Lung (tissue), 12 donors: ENCODE measurements around the gene MFRP. TPM values are rescaled to one million over a fixed set of nuclear protein-coding genes. Genes with fewer than 3 reads are reported as not detected.

ENCODE experiments used
- ATAC-seq: fragments of 200-7000 bp; cut with Tn5 transposase; one replicate; pipeline ENCODE4 v1.9.1; 2020; ENCODE audit warnings: moderate number of reproducible peaks; ENCODE audit not compliant: insufficient read depth, low FRiP score
- DNase-seq, 3 donors: peaks; one replicate each; pipeline ENCODE4 v3.0.0-alpha.2; 2013 to 2017
- H3K27ac ChIP-seq, 2 donors: one replicate each; pipeline ENCODE4 v1.5.1; 2013; ENCODE audit warnings: mild to moderate bottlenecking in 2 of 2, moderate library complexity in 2 of 2, control low read depth in 1 of 2, inconsistent platforms in 1 of 2, low read depth in 1 of 2, low read length in 1 of 2
- H3K27me3 ChIP-seq, 3 donors: one replicate each; pipeline ENCODE4 v1.5.1; 2013; ENCODE audit warnings: low read length in 2 of 3; ENCODE audit not compliant: control insufficient read depth in 3 of 3, insufficient read depth in 3 of 3
- H3K36me3 ChIP-seq, 4 donors: one replicate each; pipeline ENCODE4 v1.5.1; 2013; ENCODE audit warnings: low read length in 4 of 4, mild to moderate bottlenecking in 1 of 4, moderate library complexity in 1 of 4; ENCODE audit not compliant: control insufficient read depth in 4 of 4, insufficient read depth in 4 of 4
- H3K4me1 ChIP-seq, 5 donors: one replicate each; pipeline ENCODE4 v1.5.1; 2013; ENCODE audit warnings: low read length in 5 of 5, mild to moderate bottlenecking in 2 of 5, moderate library complexity in 1 of 5; ENCODE audit not compliant: control insufficient read depth in 5 of 5, insufficient read depth in 5 of 5
- H3K4me3 ChIP-seq: one replicate; pipeline ENCODE4 v1.5.1; 2013; ENCODE audit warnings: mild to moderate bottlenecking, control low read depth, moderate library complexity
- H3K9ac ChIP-seq, 2 donors: one replicate each; pipeline ENCODE4 v1.5.1; 2013; ENCODE audit warnings: low read length in 2 of 2, control low read depth in 1 of 2; ENCODE audit not compliant: insufficient read depth in 1 of 2
- H3K9me3 ChIP-seq, 4 donors: one replicate each; pipeline ENCODE4 v1.5.1; 2013; ENCODE audit warnings: low read length in 3 of 4, mild to moderate bottlenecking in 1 of 4, moderate library complexity in 1 of 4; ENCODE audit not compliant: control insufficient read depth in 4 of 4, insufficient read depth in 3 of 4
- WGBS, 2 donors: extraction: QIAGEN DNeasy Blood & Tissue Kit; methylation state at CpG; one replicate each; pipeline ENCODE4 v1.1.7; 2013; 5-methylcytosine and 5-hydroxymethylcytosine counted together
- polyA plus RNA-seq, 2 donors: library from polyadenylated mRNA; stranded (reverse); fragments of 200-250 nt; gene quantifications; one replicate each; pipeline ENCODE4 v1.2.1, GENCODE V29; 2013
- total RNA-seq, 2 donors: library from RNA; depleted of rRNA in 1 of 2; stranded (reverse); fragments of >200 nt in 1 of 2; gene quantifications; one replicate each; pipeline ENCODE4 v1.2.1, GENCODE V29; 2014 to 2021
- TF ChIP-seq, protein P1 (sequence below): IDR thresholded peaks from 2 replicates; pipeline ENCODE4 v1.5.1; 2012; ENCODE audit warnings: mild to moderate bottlenecking; ENCODE audit errors: control extremely low read depth, extremely low read depth
- donor health status: control.
- donor health status: control.
- donor health status: Bipolar disorder and iron deficiency.
- donor health status: healthy.
- donor health status: DM: yes; HTN: yes; CAD: no.

The MFRP gene
- total and polyA plus RNA-seq, 4 donors = not detected

DNA sequence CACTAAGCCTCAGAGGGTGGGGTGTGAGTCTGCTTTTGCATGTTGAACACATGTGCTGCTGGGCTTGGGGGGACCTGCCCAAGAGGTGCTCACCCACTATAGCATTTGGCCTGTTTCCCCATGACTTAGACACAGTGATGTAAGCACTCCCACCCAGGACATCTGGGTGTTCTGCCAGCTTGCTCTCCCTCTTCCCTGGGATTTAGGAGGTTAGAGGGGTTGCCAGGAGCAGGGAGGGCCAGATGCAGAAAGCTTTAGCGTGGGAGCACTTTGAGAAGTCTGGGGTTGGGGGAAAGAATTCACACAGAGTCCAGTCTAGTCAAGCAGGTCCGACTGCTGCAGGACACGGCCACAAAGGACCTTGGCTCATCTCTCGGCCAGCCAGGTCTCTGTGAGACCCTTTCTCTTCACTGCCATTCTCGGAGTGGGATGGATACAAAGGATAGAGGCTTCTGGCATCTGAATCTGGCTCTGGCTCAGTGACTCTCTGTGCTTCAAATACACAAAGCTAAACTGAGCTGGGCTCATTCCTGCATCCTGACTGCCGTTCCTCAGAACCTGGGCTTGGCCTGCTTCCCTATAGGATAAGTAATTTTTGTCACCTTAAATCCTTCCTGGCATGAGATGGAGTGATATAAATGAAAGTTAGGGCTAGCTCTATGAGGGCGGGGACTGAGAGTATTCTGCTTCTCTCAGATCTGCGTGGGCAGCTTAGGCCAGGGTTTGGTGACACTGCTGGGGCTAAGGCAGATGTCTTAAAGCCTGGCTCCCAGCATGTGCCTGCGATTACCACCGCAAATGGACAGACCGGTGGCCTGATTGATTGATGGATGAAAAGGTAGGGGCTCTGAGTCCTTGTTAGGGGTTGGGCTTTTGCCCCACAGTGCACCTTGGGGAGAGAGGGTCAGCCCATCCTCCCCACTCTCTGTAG, 20.4 kb upstream of the MFRP start:
- 88 to 92% methylated on average over 11 of the region's 11 CpGs for WGBS, 2 donors

DNA sequence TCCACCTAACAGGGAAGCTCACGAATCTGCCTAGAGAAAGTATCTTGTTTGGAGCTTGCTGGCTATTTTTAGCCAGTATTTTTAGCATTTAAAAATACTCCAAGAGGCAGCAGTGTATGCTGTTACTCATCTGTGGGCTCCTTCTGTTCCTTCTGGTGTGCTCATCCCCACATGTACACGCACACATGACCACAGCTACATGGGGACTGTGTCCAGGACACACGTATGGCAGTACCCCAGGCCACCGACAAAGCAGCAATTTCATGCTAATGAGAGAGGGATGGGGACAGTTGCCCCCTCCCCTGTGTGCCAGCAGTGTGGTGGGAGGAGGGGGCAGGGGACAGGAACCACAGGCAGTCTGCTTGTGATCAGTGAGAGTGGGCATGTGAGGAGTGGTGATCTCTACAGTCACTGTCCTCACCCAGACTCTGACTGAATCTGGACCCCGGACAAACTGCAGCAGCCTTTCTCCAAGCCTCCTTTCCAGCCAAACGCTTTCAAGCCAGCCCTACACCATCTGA, 18.6 kb upstream of the MFRP start:
- no peaks in the 10 kb centered on the region for H3K9me3 ChIP-seq
- peaks cover 4 to 22% (median 10%) of the 10 kb centered on the region in 5 donors for H3K4me1 ChIP-seq
- 70 to 88% methylated on average over 6 of the region's 6 CpGs for WGBS, 2 donors
- no peaks in the 10 kb centered on the region for H3K36me3 ChIP-seq
- H3K27ac ChIP-seq = peak overlapping the region in 1 of 2 donors; percentile 93
- TF ChIP-seq, protein P1, sequence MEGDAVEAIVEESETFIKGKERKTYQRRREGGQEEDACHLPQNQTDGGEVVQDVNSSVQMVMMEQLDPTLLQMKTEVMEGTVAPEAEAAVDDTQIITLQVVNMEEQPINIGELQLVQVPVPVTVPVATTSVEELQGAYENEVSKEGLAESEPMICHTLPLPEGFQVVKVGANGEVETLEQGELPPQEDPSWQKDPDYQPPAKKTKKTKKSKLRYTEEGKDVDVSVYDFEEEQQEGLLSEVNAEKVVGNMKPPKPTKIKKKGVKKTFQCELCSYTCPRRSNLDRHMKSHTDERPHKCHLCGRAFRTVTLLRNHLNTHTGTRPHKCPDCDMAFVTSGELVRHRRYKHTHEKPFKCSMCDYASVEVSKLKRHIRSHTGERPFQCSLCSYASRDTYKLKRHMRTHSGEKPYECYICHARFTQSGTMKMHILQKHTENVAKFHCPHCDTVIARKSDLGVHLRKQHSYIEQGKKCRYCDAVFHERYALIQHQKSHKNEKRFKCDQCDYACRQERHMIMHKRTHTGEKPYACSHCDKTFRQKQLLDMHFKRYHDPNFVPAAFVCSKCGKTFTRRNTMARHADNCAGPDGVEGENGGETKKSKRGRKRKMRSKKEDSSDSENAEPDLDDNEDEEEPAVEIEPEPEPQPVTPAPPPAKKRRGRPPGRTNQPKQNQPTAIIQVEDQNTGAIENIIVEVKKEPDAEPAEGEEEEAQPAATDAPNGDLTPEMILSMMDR = no peak
- peaks cover 0 to 16% (median 9%) of the 10 kb centered on the region in 3 donors for H3K27me3 ChIP-seq
- ATAC-seq (no peak), DNase-seq (no peak)
- H3K4me3 ChIP-seq = no peak overlapping the region
- H3K9ac ChIP-seq = no peak overlapping the region

More for the DNA sequence above, 20.4 kb upstream of the MFRP start:
- no peak overlapping the region for H3K4me3 ChIP-seq
- H3K4me1 ChIP-seq = peaks cover 4 to 22% (median 19%) of the 10 kb centered on the region in 5 donors
- H3K9ac ChIP-seq = no peak overlapping the region
- H3K36me3 ChIP-seq = no peaks in the 10 kb centered on the region
- no peak for ATAC-seq
- no peaks in the 10 kb centered on the region for H3K9me3 ChIP-seq
- TF ChIP-seq, protein P1 = no peak
- H3K27me3 ChIP-seq = peaks cover 0 to 16% (median 9%) of the 10 kb centered on the region in 3 donors
- DNase-seq = no peak
- H3K27ac ChIP-seq = peak overlapping the region in 1 of 2 donors; percentile 21

DNA sequence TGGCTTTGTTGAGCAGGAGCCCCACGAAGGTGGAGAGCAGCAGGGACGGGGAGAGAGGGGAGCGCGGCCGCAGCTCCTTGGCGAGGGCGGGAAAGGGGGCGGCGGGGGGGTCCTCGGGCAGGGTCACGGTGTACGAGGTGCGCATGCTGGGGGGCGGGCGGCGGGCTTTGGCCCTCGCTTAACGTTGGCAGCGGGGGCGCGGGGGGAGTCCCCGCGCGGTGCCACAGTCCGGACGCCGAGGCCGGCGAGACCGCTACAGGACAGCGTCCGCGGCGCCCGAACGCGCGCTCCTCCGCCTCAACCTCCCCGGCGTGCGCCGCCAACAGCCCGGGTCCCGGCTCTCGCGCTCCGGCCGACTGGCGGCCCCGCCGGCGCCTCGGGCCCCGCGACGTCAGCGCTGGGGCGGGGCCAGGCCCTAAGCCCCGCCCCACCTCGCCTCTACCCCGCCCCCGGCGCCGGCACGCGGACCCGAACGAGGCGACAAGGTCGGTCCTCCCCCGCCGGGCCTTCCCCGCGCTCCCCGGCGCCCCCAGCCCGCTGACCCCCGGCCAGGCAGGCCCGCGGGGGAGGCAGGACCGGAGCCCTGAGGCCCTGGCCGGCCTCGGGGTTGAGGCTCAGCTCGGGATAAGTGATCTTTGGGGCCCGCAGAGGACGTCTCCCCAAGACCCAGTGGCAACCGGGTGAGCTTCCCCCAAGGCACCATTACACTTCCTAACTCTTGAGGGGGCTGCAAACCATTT, 17.5 kb upstream of the MFRP start:
- DNase-seq (peak; percentile 49 to 69 (median 59)), ATAC-seq (peak; percentile 51)
- no peaks in the 10 kb centered on the region for H3K36me3 ChIP-seq
- WGBS, 2 donors = 3% methylated on average over 56 to 88 of the region's 88 CpGs
- H3K9ac ChIP-seq = no peak overlapping the region
- H3K9me3 ChIP-seq = no peaks in the 10 kb centered on the region
- H3K4me1 ChIP-seq = peaks cover 2 to 18% (median 10%) of the 10 kb centered on the region in 5 donors
- H3K27me3 ChIP-seq = peaks cover 0 to 16% (median 9%) of the 10 kb centered on the region in 3 donors
- H3K27ac ChIP-seq = peak overlapping the region in 1 of 2 donors; percentile 95
- TF ChIP-seq, protein P1 = no peak
- H3K4me3 ChIP-seq = no peak overlapping the region
